Endodermal cell (in vitro differentiated cells): ENCODE measurements around the gene LIN7A. TPM values are rescaled to one million over a fixed set of nuclear protein-coding genes. Genes with fewer than 3 reads are reported as not detected.

Experiments
- DNase-seq: peaks from one replicate; pipeline ENCODE4 v3.0.0-alpha.2; 2017
- H3K27ac ChIP-seq: 2 replicates; pipeline ENCODE4 v1.5.1; 2013; ENCODE audit warnings: mild to moderate bottlenecking, low read depth, low read length, moderate library complexity
- H3K27me3 ChIP-seq: 2 replicates; pipeline ENCODE4 v1.6.1; 2013; ENCODE audit warnings: mild to moderate bottlenecking, low read length, moderate library complexity; ENCODE audit not compliant: insufficient read depth, control insufficient read depth, poor library complexity, severe bottlenecking
- H3K36me3 ChIP-seq: 2 replicates; pipeline ENCODE4 v1.7.0; 2013; ENCODE audit warnings: mild to moderate bottlenecking, low read length, moderate library complexity; ENCODE audit not compliant: control insufficient read depth, insufficient read depth
- H3K4me1 ChIP-seq: one replicate; pipeline ENCODE4 v1.7.0; 2013; ENCODE audit warnings: low read length; ENCODE audit not compliant: control insufficient read depth, insufficient read depth
- H3K4me3 ChIP-seq: 2 replicates; pipeline ENCODE4 v1.5.1; 2013; ENCODE audit warnings: mild to moderate bottlenecking, low read length, moderate library complexity
- H3K9ac ChIP-seq: 2 replicates; pipeline ENCODE4 v1.6.1; 2013; ENCODE audit warnings: mild to moderate bottlenecking, low read length, moderate library complexity; ENCODE audit not compliant: poor library complexity, severe bottlenecking; ENCODE audit errors: extremely low read depth
- H3K9me3 ChIP-seq: 2 replicates; pipeline ENCODE4 v1.6.1; 2013; ENCODE audit warnings: mild to moderate bottlenecking, low read length, moderate library complexity; ENCODE audit not compliant: control insufficient read depth
- H3K27ac Mint-ChIP-seq: 2 replicates; pipeline ENCODE4 v1.8.0; 2020; ENCODE audit warnings: mixed read lengths
- H3K27me3 Mint-ChIP-seq: 2 replicates; pipeline ENCODE4 v1.8.0; 2021; ENCODE audit warnings: mild to moderate bottlenecking, mixed read lengths; ENCODE audit not compliant: insufficient read depth
- H3K36me3 Mint-ChIP-seq: 2 replicates; pipeline ENCODE4 v1.8.0; 2020; ENCODE audit warnings: low read depth, mixed read lengths
- H3K4me1 Mint-ChIP-seq: 2 replicates; pipeline ENCODE4 v1.8.0; 2020; ENCODE audit warnings: mixed read lengths
- H3K4me3 Mint-ChIP-seq: 2 replicates; pipeline ENCODE4 v1.8.0; 2020; ENCODE audit warnings: mild to moderate bottlenecking, moderate library complexity, mixed read lengths
- H3K9me3 Mint-ChIP-seq: 2 replicates; pipeline ENCODE4 v1.8.0; 2020; ENCODE audit warnings: mild to moderate bottlenecking, mixed read lengths
- CTCF ChIP-seq: fragments of 200-600 bp; sonication (generic); conservative IDR thresholded peaks from 2 replicates; pipeline ENCODE4 v1.5.0; 2021; ENCODE audit warnings: antibody characterized with exemption, mild to moderate bottlenecking
- WGBS, 2 experiments: methylation state at CpG; one replicate each; pipeline versions ENCODE4 v1.1.5 to v1.1.7; 2013; ENCODE audit warnings: missing lambda C conversion rate in 2 of 2, mixed read lengths in 1 of 2; ENCODE audit not compliant: insufficient coverage in 1 of 2, insufficient read length in 1 of 2; 5-methylcytosine and 5-hydroxymethylcytosine counted together
- total RNA-seq, 2 donors: library from RNA; stranded (reverse); fragmentation: NEBNext Ultra II Directional in 1 of 2; extraction: Animal tissue kit (Norgen Biotek cat#: 25700) in 1 of 2; gene quantifications; 2 replicates in 1 of 2; 3 replicates in 1 of 2; pipeline ENCODE4 v1.2.1, GENCODE V29; 2021

Gene LIN7A
- total RNA-seq, 2 donors from 2014 or later: 19.3 to 27.2 TPM

- whole genome bisulfite sequencing, 2 experiments: 87 to 97% methylated on average over 4 of the region's 4 CpGs
- Mint-ChIP-seq H3K36me3 (peaks cover 39% of the 10 kb centered on the region), H3K9me3 (peaks cover 2% of the 10 kb centered on the region), H3K4me1 (peaks cover 22% of the 10 kb centered on the region), H3K4me3 (no peak overlapping the region), H3K27ac (peak overlapping the region; percentile 56), H3K27me3 (no peaks in the 10 kb centered on the region)
- H3K4me1 ChIP-seq: peaks cover 14% of the 10 kb centered on the region
- H3K4me3 ChIP-seq: no peak overlapping the region
- H3K27me3 ChIP-seq: no peaks in the 10 kb centered on the region
- H3K36me3 ChIP-seq: peaks cover under 1% of the 10 kb centered on the region
- no peak overlapping the region for H3K27ac ChIP-seq
- no peaks in the 10 kb centered on the region for H3K9me3 ChIP-seq
- no peak overlapping the region for H3K9ac ChIP-seq
- no peak for TF ChIP-seq CTCF
- DNase-seq: no peak
Measured at GRCh38 chr12:80798281-80798680, 139.5 kb downstream of the LIN7A start.

GRCh38 chr12:80794551-80794950, 143.2 kb downstream of the LIN7A start:
- no peak for DNase-seq
- H3K27ac Mint-ChIP-seq: no peak overlapping the region

GRCh38 chr12:80792861-80793260, 144.9 kb downstream of the LIN7A start:
- DNase-seq: no peak
- Mint-ChIP-seq H3K4me1 (peaks cover 32% of the 10 kb centered on the region), H3K4me3 (no peak overlapping the region), H3K36me3 (peaks cover 28% of the 10 kb centered on the region), H3K27me3 (no peaks in the 10 kb centered on the region), H3K9me3 (peaks cover 11% of the 10 kb centered on the region), H3K27ac (no peak overlapping the region)
- no peak for TF ChIP-seq CTCF
- peaks cover 6% of the 10 kb centered on the region for H3K36me3 ChIP-seq
- H3K27ac ChIP-seq: no peak overlapping the region
- H3K4me3 ChIP-seq: no peak overlapping the region
- H3K9ac ChIP-seq: no peak overlapping the region
- peaks cover 14% of the 10 kb centered on the region for H3K4me1 ChIP-seq
- no peaks in the 10 kb centered on the region for H3K27me3 ChIP-seq
- H3K9me3 ChIP-seq: no peaks in the 10 kb centered on the region

More at GRCh38 chr12:80794551-80794950, 143.2 kb downstream of the LIN7A start:
- TF ChIP-seq CTCF: no peak
- no peak overlapping the region for H3K4me3 Mint-ChIP-seq
- Histone ChIP-seq H3K27me3 (no peaks in the 10 kb centered on the region), H3K36me3 (peaks cover 6% of the 10 kb centered on the region), H3K4me3 (no peak overlapping the region), H3K4me1 (peaks cover 14% of the 10 kb centered on the region), H3K9me3 (no peaks in the 10 kb centered on the region), H3K27ac (no peak overlapping the region), H3K9ac (no peak overlapping the region)
- no peaks in the 10 kb centered on the region for H3K27me3 Mint-ChIP-seq
- H3K9me3 Mint-ChIP-seq: peaks cover under 1% of the 10 kb centered on the region
- H3K36me3 Mint-ChIP-seq: peaks cover 28% of the 10 kb centered on the region
- WGBS, 2 experiments: 86 to 91% methylated on average over 1 of the region's 1 CpG
- H3K4me1 Mint-ChIP-seq: peaks cover 27% of the 10 kb centered on the region
